K562 (cell line): ENCODE measurements around the gene SIRPB2. TPM values are rescaled to one million over a fixed set of nuclear protein-coding genes. Genes with fewer than 3 reads are reported as not detected.
A peak's percentile ranks its signal among the peaks of the same experiment; 100 is the strongest.

Experiments
- CBFB ChIP-seq: sonication (generic); formaldehyde crosslinking; IDR thresholded peaks from 2 replicates; pipeline ENCODE4 v1.4.0; 2020; ENCODE audit warnings: mild to moderate bottlenecking, missing genetic modification reagents
- CBX2 ChIP-seq: fragments of 200-600 bp; sonication (generic); IDR thresholded peaks from one replicate; pipeline ENCODE4 v1.6.1; 2012; ENCODE audit warnings: mild to moderate bottlenecking, low read length, inconsistent platforms; ENCODE audit not compliant: insufficient read depth, poor library complexity, severe bottlenecking
- DDX20 ChIP-seq: fragments of 450-650 bp; IDR thresholded peaks from 2 replicates; pipeline ENCODE4 v1.6.1; 2016; ENCODE audit warnings: missing genetic modification characterization, low read depth, mild to moderate bottlenecking, missing compliant biosample characterization, moderate library complexity
- ESRRA ChIP-seq: fragments of 450-650 bp; IDR thresholded peaks from 2 replicates; pipeline ENCODE4 v1.6.1; 2014; ENCODE audit warnings: low read depth, mild to moderate bottlenecking, moderate library complexity, borderline replicate concordance
- FOS ChIP-seq: IDR thresholded peaks from 3 replicates; pipeline ENCODE4 v1.6.1; 2011; ENCODE audit not compliant: insufficient read length; ENCODE audit errors: extremely low read depth
- GABPB2 ChIP-seq: fragments of 250-450 bp; sonication (Bioruptor Pico); conservative IDR thresholded peaks from 2 replicates; pipeline ENCODE4 v1.5.1; 2021; ENCODE audit warnings: mild to moderate bottlenecking
- HDAC8 ChIP-seq: fragments of 450-650 bp; IDR thresholded peaks from 2 replicates; pipeline ENCODE4 v1.6.1; 2016; ENCODE audit warnings: mild to moderate bottlenecking, missing genetic modification characterization, moderate library complexity, missing compliant biosample characterization
- JUNB ChIP-seq: fragments of 450-650 bp; formaldehyde crosslinking; conservative IDR thresholded peaks from 2 replicates; pipeline ENCODE4 v1.4.0; 2020; ENCODE audit warnings: mild to moderate bottlenecking
- NCOR1 ChIP-seq: fragments of 450-650 bp; IDR thresholded peaks from 2 replicates; pipeline ENCODE4 v1.6.1; 2016; ENCODE audit warnings: mild to moderate bottlenecking, moderate library complexity
- POLR3A ChIP-seq: IDR thresholded peaks from 2 replicates; pipeline ENCODE4 v1.6.1; 2011; ENCODE audit warnings: borderline replicate concordance, mild to moderate bottlenecking, moderate library complexity; ENCODE audit not compliant: insufficient read length, insufficient read depth; ENCODE audit errors: extremely low read depth
- POU5F1 ChIP-seq: fragments of 150-350 bp; IDR thresholded peaks from 2 replicates; pipeline ENCODE4 v1.6.1; 2014; ENCODE audit warnings: borderline replicate concordance, low read length, low read depth, mild to moderate bottlenecking; ENCODE audit not compliant: partially characterized antibody
- PTBP1 ChIP-seq: fragments of 200-400 bp; formaldehyde crosslinking; IDR thresholded peaks from 2 replicates; pipeline ENCODE4 v1.6.1; 2017; ENCODE audit warnings: low read depth, low read length
- SIRT6 ChIP-seq: IDR thresholded peaks from one replicate; pipeline ENCODE4 v1.6.1; 2012; ENCODE audit warnings: low read depth, mild to moderate bottlenecking, control low read depth, inconsistent platforms, low read length, moderate library complexity
- TCF7 ChIP-seq: sonication (generic); IDR thresholded peaks from 2 replicates; pipeline ENCODE4 v1.6.1; 2016; ENCODE audit warnings: antibody characterized with exemption, borderline replicate concordance
- U2AF1 ChIP-seq: fragments of 200-400 bp; formaldehyde crosslinking; optimal IDR thresholded peaks from 2 replicates; pipeline ENCODE3; 2017; ENCODE audit warnings: mild to moderate bottlenecking, low read depth, low read length, moderate library complexity
- WHSC1 ChIP-seq: IDR thresholded peaks from one replicate; pipeline ENCODE4 v1.6.1; 2012; ENCODE audit warnings: low read length, control low read depth, inconsistent platforms
- ZNF133 ChIP-seq: fragments of 250-450 bp; sonication (Bioruptor Pico); IDR thresholded peaks from 2 replicates; pipeline ENCODE4 v1.4.0; 2020; ENCODE audit warnings: mild to moderate bottlenecking
- ZNF354B ChIP-seq: fragments of 250-450 bp; sonication (Bioruptor Pico); IDR thresholded peaks from 2 replicates; pipeline ENCODE4 v1.4.0; 2020
- polyA plus RNA-seq, 8 experiments: library from polyadenylated mRNA; depleted of rRNA in 4 of 8; stranded (reverse) in 5 of 8; unstranded in 3 of 8; fragments of >200 nt; fragmentation: Nextera tagmentation in 2 of 8; fragmentation: Illumina TruSeq in 1 of 8; extraction: Ambion mirVana in 2 of 8; extraction: Trizol in 1 of 8; gene quantifications; 2 replicates each; pipeline versions ENCODE4 v1.2.1 to v1.2.3, GENCODE V29; 2011 to 2014; ENCODE audit warnings: inconsistent platforms in 1 of 8, missing spikeins in 1 of 8
- total RNA-seq, 7 experiments: library from RNA; depleted of rRNA in 6 of 7; stranded (reverse); fragments of >200 nt in 6 of 7; fragmentation: Illumina TruSeq in 2 of 7; extraction: Trizol in 2 of 7; gene quantifications; 2 replicates each; pipeline versions ENCODE4 v1.2.1 to v1.2.3, GENCODE V29; 2011 to 2021; ENCODE audit warnings: low replicate concordance in 1 of 7
- TF ChIP-seq, protein P1 (sequence below): fragments of 250-450 bp; sonication (Bioruptor Pico); IDR thresholded peaks from 2 replicates; pipeline ENCODE4 v1.8.0; 2021; ENCODE audit warnings: borderline replicate concordance, mild to moderate bottlenecking, moderate library complexity; ENCODE audit not compliant: poor library complexity, severe bottlenecking
- TF ChIP-seq, protein P2 (sequence below): fragments of 250-450 bp; sonication (Bioruptor Pico); IDR thresholded peaks from 2 replicates; pipeline ENCODE4 v1.4.0; 2020; ENCODE audit warnings: mild to moderate bottlenecking
- TF ChIP-seq, protein P3 (sequence below): sonication (generic); formaldehyde crosslinking; IDR thresholded peaks from 2 replicates; pipeline ENCODE4 v1.5.0; 2020; ENCODE audit warnings: missing genetic modification reagents
- TF ChIP-seq, protein P4 (sequence below): fragments of 250-450 bp; sonication (Bioruptor Pico); IDR thresholded peaks from 2 replicates; pipeline ENCODE4 v1.8.0; 2022; ENCODE audit warnings: inconsistent platforms, mild to moderate bottlenecking, moderate library complexity, borderline replicate concordance
- TF ChIP-seq, protein P5 (sequence below), 2 experiments: fragments of 450-650 bp; IDR thresholded peaks; 2 replicates each; pipeline ENCODE4 v1.6.1; 2016

SIRPB2 gene
- total and polyA plus RNA-seq, 9 of the 15 experiments (the other 6 are each of a cell fraction or from before 2014, with no cell fraction given): 0.07 TPM; not detected in 7

DNA sequence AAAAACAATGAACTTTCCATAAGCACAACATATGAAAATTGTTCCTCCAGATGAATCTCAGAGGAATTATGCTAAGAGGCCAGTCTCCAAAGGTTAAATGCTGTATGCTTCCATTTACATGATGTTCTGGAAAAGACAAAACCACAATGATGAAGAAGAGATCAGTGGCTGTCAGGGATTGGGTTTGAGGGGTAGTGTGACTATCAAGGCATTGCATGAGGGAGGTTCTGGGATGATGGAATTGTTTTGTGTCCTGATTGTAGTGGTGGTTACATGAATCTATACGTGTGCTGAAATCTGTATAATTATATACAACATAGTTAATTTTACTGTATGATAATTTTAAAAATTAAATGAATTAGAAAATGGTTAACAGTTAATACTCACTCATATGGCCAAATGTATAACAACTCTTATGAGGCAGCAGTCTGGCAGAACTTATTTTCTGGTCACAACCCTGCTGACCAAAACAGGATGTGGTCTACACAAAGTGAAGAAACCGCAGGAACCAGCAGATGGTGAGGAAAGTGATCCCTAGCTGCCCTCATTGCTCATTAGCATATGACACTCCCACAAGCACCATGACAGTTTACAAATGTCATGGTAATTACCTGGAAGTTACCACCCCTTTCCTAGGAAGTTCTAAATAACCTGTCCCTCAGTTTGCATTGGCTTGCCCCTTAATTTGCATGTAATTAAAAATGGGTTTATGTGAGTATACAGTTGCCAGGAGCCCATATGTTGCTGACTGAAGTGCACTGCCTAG, 56.5 kb downstream of the SIRPB2 start (continued):
- TF ChIP-seq WHSC1 (no peak), POU5F1 (no peak), CBFB (CRISPR knock-in tag) (no peak; the same call in 1 of the 2 replicates), DDX20 (tag) (no peak), POLR3A (no peak), TCF7 (no peak), PTBP1 (no peak), CBX2 (no peak), FOS (no peak), ZNF354B (no peak), U2AF1 (no peak), JUNB (no peak), NCOR1 (no peak), GABPB2 (CRISPR knock-in tag) (no peak), HDAC8 (no peak), ESRRA (peak; percentile 96; the same call in 1 of the 2 replicates), ZNF133 (CRISPR knock-in tag) (no peak), SIRT6 (no peak)
- TF ChIP-seq, protein P1, sequence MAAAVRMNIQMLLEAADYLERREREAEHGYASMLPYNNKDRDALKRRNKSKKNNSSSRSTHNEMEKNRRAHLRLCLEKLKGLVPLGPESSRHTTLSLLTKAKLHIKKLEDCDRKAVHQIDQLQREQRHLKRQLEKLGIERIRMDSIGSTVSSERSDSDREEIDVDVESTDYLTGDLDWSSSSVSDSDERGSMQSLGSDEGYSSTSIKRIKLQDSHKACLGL (CRISPR knock-in tag): no peak
- TF ChIP-seq, protein P2, sequence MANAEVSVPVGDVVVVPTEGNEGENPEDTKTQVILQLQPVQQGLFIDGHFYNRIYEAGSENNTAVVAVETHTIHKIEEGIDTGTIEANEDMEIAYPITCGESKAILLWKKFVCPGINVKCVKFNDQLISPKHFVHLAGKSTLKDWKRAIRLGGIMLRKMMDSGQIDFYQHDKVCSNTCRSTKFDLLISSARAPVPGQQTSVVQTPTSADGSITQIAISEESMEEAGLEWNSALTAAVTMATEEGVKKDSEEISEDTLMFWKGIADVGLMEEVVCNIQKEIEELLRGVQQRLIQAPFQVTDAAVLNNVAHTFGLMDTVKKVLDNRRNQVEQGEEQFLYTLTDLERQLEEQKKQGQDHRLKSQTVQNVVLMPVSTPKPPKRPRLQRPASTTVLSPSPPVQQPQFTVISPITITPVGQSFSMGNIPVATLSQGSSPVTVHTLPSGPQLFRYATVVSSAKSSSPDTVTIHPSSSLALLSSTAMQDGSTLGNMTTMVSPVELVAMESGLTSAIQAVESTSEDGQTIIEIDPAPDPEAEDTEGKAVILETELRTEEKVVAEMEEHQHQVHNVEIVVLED: no peak
- TF ChIP-seq, protein P3, sequence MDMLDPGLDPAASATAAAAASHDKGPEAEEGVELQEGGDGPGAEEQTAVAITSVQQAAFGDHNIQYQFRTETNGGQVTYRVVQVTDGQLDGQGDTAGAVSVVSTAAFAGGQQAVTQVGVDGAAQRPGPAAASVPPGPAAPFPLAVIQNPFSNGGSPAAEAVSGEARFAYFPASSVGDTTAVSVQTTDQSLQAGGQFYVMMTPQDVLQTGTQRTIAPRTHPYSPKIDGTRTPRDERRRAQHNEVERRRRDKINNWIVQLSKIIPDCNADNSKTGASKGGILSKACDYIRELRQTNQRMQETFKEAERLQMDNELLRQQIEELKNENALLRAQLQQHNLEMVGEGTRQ (CRISPR knock-in tag): no peak
- TF ChIP-seq, protein P4, sequence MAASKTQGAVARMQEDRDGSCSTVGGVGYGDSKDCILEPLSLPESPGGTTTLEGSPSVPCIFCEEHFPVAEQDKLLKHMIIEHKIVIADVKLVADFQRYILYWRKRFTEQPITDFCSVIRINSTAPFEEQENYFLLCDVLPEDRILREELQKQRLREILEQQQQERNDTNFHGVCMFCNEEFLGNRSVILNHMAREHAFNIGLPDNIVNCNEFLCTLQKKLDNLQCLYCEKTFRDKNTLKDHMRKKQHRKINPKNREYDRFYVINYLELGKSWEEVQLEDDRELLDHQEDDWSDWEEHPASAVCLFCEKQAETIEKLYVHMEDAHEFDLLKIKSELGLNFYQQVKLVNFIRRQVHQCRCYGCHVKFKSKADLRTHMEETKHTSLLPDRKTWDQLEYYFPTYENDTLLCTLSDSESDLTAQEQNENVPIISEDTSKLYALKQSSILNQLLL: no peak
- TF ChIP-seq, protein P5, sequence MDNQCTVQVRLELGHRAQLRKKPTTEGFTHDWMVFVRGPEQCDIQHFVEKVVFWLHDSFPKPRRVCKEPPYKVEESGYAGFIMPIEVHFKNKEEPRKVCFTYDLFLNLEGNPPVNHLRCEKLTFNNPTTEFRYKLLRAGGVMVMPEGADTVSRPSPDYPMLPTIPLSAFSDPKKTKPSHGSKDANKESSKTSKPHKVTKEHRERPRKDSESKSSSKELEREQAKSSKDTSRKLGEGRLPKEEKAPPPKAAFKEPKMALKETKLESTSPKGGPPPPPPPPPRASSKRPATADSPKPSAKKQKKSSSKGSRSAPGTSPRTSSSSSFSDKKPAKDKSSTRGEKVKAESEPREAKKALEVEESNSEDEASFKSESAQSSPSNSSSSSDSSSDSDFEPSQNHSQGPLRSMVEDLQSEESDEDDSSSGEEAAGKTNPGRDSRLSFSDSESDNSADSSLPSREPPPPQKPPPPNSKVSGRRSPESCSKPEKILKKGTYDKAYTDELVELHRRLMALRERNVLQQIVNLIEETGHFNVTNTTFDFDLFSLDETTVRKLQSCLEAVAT (IDR thresholded peaks at IDR 0.05): peak in 1 of 2 experiments; percentile 94; a peak in 2 of 4 replicates
